Tibial artery (tissue), 4 donors: ENCODE measurements around the gene MDM2.
"Not testable (repeated sequence)": the region's sequence is repeated elsewhere in the genome, so short reads cannot be mapped to it uniquely, and the experiment has no call there.

Source experiments
- DNase-seq, 2 donors: peaks; one replicate each; pipeline ENCODE4 v3.0.0-alpha.2; 2019
- H3K27ac ChIP-seq, 2 donors: fragments of 200-600 bp; sonication (generic) in 1 of 2; 1 replicate in 1 of 2; 2 replicates in 1 of 2; pipeline ENCODE4 v1.5.1; 2018 to 2019; ENCODE audit warnings: mild to moderate bottlenecking in 1 of 2
- H3K27me3 ChIP-seq, 2 donors: fragments of 200-600 bp; sonication (generic) in 1 of 2; one replicate each; pipeline versions ENCODE4 v1.5.1 to v1.6.0; 2016 to 2019
- H3K36me3 ChIP-seq, 3 donors: fragments of 200-600 bp; sonication (generic) in 2 of 3; one replicate each; pipeline ENCODE4 v1.5.1; 2016 to 2019; ENCODE audit warnings: mild to moderate bottlenecking in 2 of 3
- H3K4me1 ChIP-seq, 4 donors: fragments of 200-600 bp; sonication (generic) in 2 of 4; 1 replicate in 3 of 4; 2 replicates in 1 of 4; pipeline ENCODE4 v1.5.1; 2016 to 2019
- H3K4me3 ChIP-seq, 2 donors: fragments of 200-600 bp; sonication (generic) in 1 of 2; 1 replicate in 1 of 2; 2 replicates in 1 of 2; pipeline ENCODE4 v1.5.1; 2018 to 2019; ENCODE audit warnings: mild to moderate bottlenecking in 2 of 2
- H3K9me3 ChIP-seq, 3 donors: fragments of 200-600 bp; sonication (generic) in 1 of 3; one replicate each; pipeline ENCODE4 v1.5.1; 2016 to 2019
- CTCF ChIP-seq, 2 experiments: fragments of 200-600 bp in 1 of 2; fragments of 450-650 bp in 1 of 2; IDR thresholded peaks; one replicate each; pipeline ENCODE4 v1.5.1; 2017 to 2019; ENCODE audit warnings: antibody characterized with exemption in 2 of 2, mild to moderate bottlenecking in 1 of 2, moderate library complexity in 1 of 2
- intact Hi-C: fragments of 100-400 bp; cut with DNase I; formaldehyde crosslinking; loops from one replicate; pipeline ENCODE4 v1.15.0; 2023; ENCODE audit warnings: low total_unique reads

Gene MDM2

GRCh38 chr12:68815232-68815927 is 7.4 kb downstream of the MDM2 start:
- intact Hi-C loops = loop anchor here (10.0 kb wide), 1 partner anchor 491 kb away; no protein-coding TSS in a partner anchor
- peaks cover 0 to 53% (median 23%) of the 10 kb centered on the region in 4 donors for H3K4me1 ChIP-seq

DNA sequence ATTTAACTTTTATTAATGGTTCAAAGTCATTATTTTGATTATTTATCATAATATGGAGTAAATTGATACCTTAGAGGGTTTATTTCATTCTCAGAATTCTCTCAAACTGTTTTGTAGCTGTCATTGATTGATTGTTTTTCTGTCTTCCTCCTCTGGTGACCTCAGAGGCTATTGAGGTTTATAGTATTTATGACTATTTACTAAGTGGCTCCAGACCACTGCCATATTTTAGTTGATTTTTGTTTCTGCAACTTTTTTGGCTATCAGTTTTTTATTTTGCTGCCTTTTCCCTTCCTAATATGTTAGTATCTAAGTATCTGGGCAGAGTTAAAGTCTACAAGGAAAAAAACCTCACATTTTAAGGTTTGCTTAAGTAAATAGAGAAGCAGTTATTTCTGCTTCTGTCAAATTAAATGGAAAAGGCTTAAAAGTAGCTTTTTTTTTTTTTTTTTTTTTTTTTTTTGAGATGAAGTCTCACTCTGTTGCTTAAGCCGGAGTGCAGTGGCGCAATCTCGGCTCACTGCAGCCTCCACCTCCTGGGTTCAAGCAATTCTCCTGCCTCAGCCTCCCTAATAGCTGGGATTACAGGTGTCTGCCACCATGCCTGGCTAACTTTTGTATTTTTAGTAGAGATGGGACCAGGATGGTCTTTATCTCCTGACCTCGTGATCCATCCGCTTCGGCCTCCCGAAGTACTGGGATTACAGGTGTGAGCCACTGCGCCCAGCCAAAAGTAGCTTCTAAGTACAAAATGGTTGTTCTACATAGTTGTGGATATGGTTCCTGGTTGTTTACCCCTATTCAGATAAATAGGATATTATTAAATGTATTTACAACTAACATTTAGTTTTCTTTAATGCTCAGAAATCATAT is 8.2 kb downstream of the MDM2 start:
- DNase-seq = no peak
- Histone ChIP-seq H3K36me3 (peaks cover 58 to 78% (median 74%) of the 10 kb centered on the region in 3 donors), H3K27me3 (no peaks in the 10 kb centered on the region), H3K27ac (no peak overlapping the region), H3K9me3 (no peaks in the 10 kb centered on the region), H3K4me3 (no peak overlapping the region), H3K4me1 (peaks cover 0 to 45% (median 16%) of the 10 kb centered on the region in 4 donors)
- intact Hi-C loops = loop anchor here (10.0 kb wide), 1 partner anchor 491 kb away; no protein-coding TSS in a partner anchor
- no peak for TF ChIP-seq CTCF (IDR thresholded peaks at IDR 0.05)

More at GRCh38 chr12:68815232-68815927, 7.4 kb downstream of the MDM2 start:
- H3K27me3 ChIP-seq = no peaks in the 10 kb centered on the region
- H3K4me3 ChIP-seq = no peak overlapping the region
- peaks cover 63 to 77% (median 74%) of the 10 kb centered on the region in 3 donors for H3K36me3 ChIP-seq
- TF ChIP-seq CTCF (IDR thresholded peaks at IDR 0.05) = no peak
- H3K9me3 ChIP-seq = no peaks in the 10 kb centered on the region
- H3K27ac ChIP-seq = no peak overlapping the region
- DNase-seq = no peak

GRCh38 chr12:68819481-68819880 is 11.5 kb downstream of the MDM2 start:
- Histone ChIP-seq H3K4me1 (peaks cover 0 to 14% (median 6%) of the 10 kb centered on the region in 4 donors), H3K36me3 (peaks cover 69 to 92% (median 73%) of the 10 kb centered on the region in 3 donors)
- intact Hi-C loops = loop anchor here (10.0 kb wide), 1 partner anchor 495 kb away; no protein-coding TSS in a partner anchor
- not testable (repeated sequence) for DNase-seq, H3K27me3 ChIP-seq, H3K4me3 ChIP-seq, H3K27ac ChIP-seq, H3K9me3 ChIP-seq

GRCh38 chr12:68821357-68822188 is 13.6 kb downstream of the MDM2 start:
- Histone ChIP-seq H3K36me3 (peaks cover 70 to 96% (median 83%) of the 10 kb centered on the region in 3 donors), H3K4me1 (peaks cover 0 to 7% (median 0%) of the 10 kb centered on the region in 4 donors), H3K4me3 (no peak overlapping the region), H3K27ac (no peak overlapping the region), H3K9me3 (no peaks in the 10 kb centered on the region), H3K27me3 (no peaks in the 10 kb centered on the region)
- DNase-seq = no peak
- intact Hi-C loops = no loop called here
- TF ChIP-seq CTCF (IDR thresholded peaks at IDR 0.05) = no peak

DNA sequence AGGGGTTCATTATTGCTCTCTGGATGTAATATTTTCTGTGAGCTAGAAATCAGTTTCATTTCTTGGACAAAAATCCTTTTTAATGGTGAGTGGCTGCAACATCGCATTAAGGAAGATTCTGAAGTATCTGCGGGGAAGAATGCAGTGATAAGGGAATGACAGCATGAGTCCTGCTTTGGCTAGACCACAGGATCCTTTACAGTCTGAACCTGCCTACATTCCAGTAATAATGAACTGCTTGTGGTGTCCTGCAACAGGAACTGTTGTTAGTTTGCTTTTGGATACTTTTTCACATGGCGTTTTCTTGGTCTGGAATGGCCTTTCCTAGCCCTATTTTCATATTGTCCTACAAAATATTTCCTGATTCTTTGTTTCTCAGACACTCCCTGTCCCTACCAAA is 15.7 kb downstream of the MDM2 start:
- intact Hi-C loops = no loop called here
- TF ChIP-seq CTCF (IDR thresholded peaks at IDR 0.05) = no peak
- H3K27ac ChIP-seq = no peak overlapping the region
- no peaks in the 10 kb centered on the region for H3K9me3 ChIP-seq
- H3K27me3 ChIP-seq = no peaks in the 10 kb centered on the region
- peaks cover 72 to 95% (median 77%) of the 10 kb centered on the region in 3 donors for H3K36me3 ChIP-seq
- H3K4me3 ChIP-seq = no peak overlapping the region
- peaks cover 0 to 7% (median 0%) of the 10 kb centered on the region in 4 donors for H3K4me1 ChIP-seq
- DNase-seq = no peak
